Renal cortex interstitium (tissue), 11 donors: ENCODE measurements around the gene SORBS1. TPM values are rescaled to one million over a fixed set of nuclear protein-coding genes. Genes with fewer than 3 reads are reported as not detected.
"Not testable (repeated sequence)": the region's sequence is repeated elsewhere in the genome, so short reads cannot be mapped to it uniquely, and the experiment has no call there.

Experiments used
- DNase-seq, 11 donors: peaks; one replicate each; pipeline ENCODE4 v3.0.0-alpha.2; 2013; ENCODE audit warnings: low read depth in 9 of 11, low spot score in 4 of 11; ENCODE audit errors: extremely low read depth in 1 of 11
- polyA plus RNA-seq, 3 donors: library from polyadenylated mRNA; unstranded; fragments of 120-200 nt; gene quantifications; one replicate each; pipeline ENCODE4 v1.2.1, GENCODE V29; 2013; ENCODE audit not compliant: insufficient read length in 3 of 3

Gene SORBS1
- polyA plus RNA-seq, 3 donors, result 30.9 to 37.1 (median 35.2) TPM

GRCh38 chr10:95475827-95476468 is 85.2 kb downstream of the SORBS1 start:
- DNase-seq, result no peak

GRCh38 chr10:95475003-95475383 is 86.2 kb downstream of the SORBS1 start:
- no peak for DNase-seq

- peak in 3 of 11 donors; percentile 51 to 60 (median 59) for DNase-seq
These were observed 86.8 kb downstream of the SORBS1 start for GRCh38 chr10:95474228-95475002.

GRCh38 chr10:95472304-95473088 is 88.7 kb downstream of the SORBS1 start:
- no peak for DNase-seq

- no peak for DNase-seq
These were observed 91.5 kb downstream of the SORBS1 start for GRCh38 chr10:95469676-95470075.

GRCh38 chr10:95469251-95469650 is 91.9 kb downstream of the SORBS1 start:
- DNase-seq, result no peak

GRCh38 chr10:95467642-95468041 is 93.5 kb downstream of the SORBS1 start:
- DNase-seq, result not testable (repeated sequence)

GRCh38 chr10:95467162-95467599 is 94.0 kb downstream of the SORBS1 start:
- DNase-seq, result no peak

- no peak for DNase-seq
These were observed 94.7 kb downstream of the SORBS1 start for GRCh38 chr10:95466436-95466835.

- no peak for DNase-seq
These were observed 96.9 kb downstream of the SORBS1 start for GRCh38 chr10:95464280-95464679.

GRCh38 chr10:95462740-95463667 is 98.2 kb downstream of the SORBS1 start:
- DNase-seq, result no peak

- no peak for DNase-seq
These were observed 99.6 kb downstream of the SORBS1 start for GRCh38 chr10:95461611-95462010.

GRCh38 chr10:95459446-95460045 is 101.6 kb downstream of the SORBS1 start:
- DNase-seq, result peak; percentile 70 to 89 (median 80)

- peak in 1 of 11 donors; percentile 46 for DNase-seq
These were observed 102.3 kb downstream of the SORBS1 start for GRCh38 chr10:95458871-95459270.

- no peak for DNase-seq
These were observed 103.2 kb downstream of the SORBS1 start for GRCh38 chr10:95458014-95458413.

GRCh38 chr10:95457319-95457886 is 103.8 kb downstream of the SORBS1 start:
- DNase-seq, result no peak

GRCh38 chr10:95456516-95456915 is 104.7 kb downstream of the SORBS1 start:
- no peak for DNase-seq

GRCh38 chr10:95454940-95455339 is 106.2 kb downstream of the SORBS1 start:
- DNase-seq, result no peak
